ENCODE data around the gene SCNN1A.

GRCh38 chr12:6330192-6330591 is 45.2 kb downstream of the SCNN1A start:
- TF ChIP-seq CTCF (IDR thresholded peaks at IDR 0.05) (no peak), POLR2A (IDR thresholded peaks at IDR 0.05) (no peak)
